ENCODE results near the gene OPN3. TPM values are rescaled to one million over a fixed set of nuclear protein-coding genes. Genes with fewer than 3 reads are reported as not detected.

OPN3 gene
- total RNA-seq, 4 donors from 2014 or later, result 10.9 to 20.0 (median 12.8) TPM

GRCh38 chr1:241611736-241612135 is 28.4 kb downstream of the OPN3 start:
- DNase-seq (ENCODE audit: low spot score), result no peak
- ATAC-seq (ENCODE audit: low FRiP score), result no peak

GRCh38 chr1:241611063-241611462 is 29.1 kb downstream of the OPN3 start:
- DNase-seq (ENCODE audit: low spot score) (no peak), ATAC-seq (ENCODE audit: low FRiP score) (peak; percentile 62)
- peak in 2 of 3 donors; percentile 33 to 34 for TF ChIP-seq CTCF (IDR thresholded peaks at IDR 0.05)

More at GRCh38 chr1:241611736-241612135, 28.4 kb downstream of the OPN3 start:
- TF ChIP-seq CTCF (IDR thresholded peaks at IDR 0.05), result no peak

- ATAC-seq (ENCODE audit: low FRiP score) (no peak), DNase-seq (ENCODE audit: low spot score) (no peak)
- TF ChIP-seq CTCF (IDR thresholded peaks at IDR 0.05), result no peak
Measured at GRCh38 chr1:241610056-241610815, 29.9 kb downstream of the OPN3 start.

- DNase-seq (ENCODE audit: low spot score) (no peak), ATAC-seq (ENCODE audit: low FRiP score) (no peak)
- TF ChIP-seq CTCF (IDR thresholded peaks at IDR 0.05), result no peak
Measured at GRCh38 chr1:241608379-241609033, 31.7 kb downstream of the OPN3 start.

- DNase-seq (ENCODE audit: low spot score), result no peak
- no peak for TF ChIP-seq CTCF (IDR thresholded peaks at IDR 0.05)
- no peak for ATAC-seq (ENCODE audit: low FRiP score)
Measured at GRCh38 chr1:241607497-241607896, 32.7 kb downstream of the OPN3 start.

- DNase-seq (ENCODE audit: low spot score) (no peak), ATAC-seq (ENCODE audit: low FRiP score) (no peak)
- TF ChIP-seq CTCF (IDR thresholded peaks at IDR 0.05), result no peak
Measured at GRCh38 chr1:241606544-241606943, 33.6 kb downstream of the OPN3 start.

Data from omental fat pad (tissue), 4 donors.